Left cardiac atrium (tissue), 4 donors: ENCODE results near the gene STMN3. TPM values are rescaled to one million over a fixed set of nuclear protein-coding genes. Genes with fewer than 3 reads are reported as not detected.
"Not testable (repeated sequence)": the region's sequence is repeated elsewhere in the genome, so short reads cannot be mapped to it uniquely, and the experiment has no call there.

Experiments
- ATAC-seq, 2 donors: fragments of 200-7000 bp; cut with Tn5 transposase; one replicate each; pipeline ENCODE4 v1.9.1; 2020; ENCODE audit warnings: mild to moderate bottlenecking in 2 of 2, moderate library complexity in 2 of 2
- DNase-seq: peaks from one replicate; pipeline ENCODE4 v3.0.0-alpha.2; 2020
- intact Hi-C, 2 donors: fragments of 100-400 bp; cut with DNase I; formaldehyde crosslinking; loops; one replicate each; pipeline versions ENCODE4 v1.14.1 to v1.15.1; 2022 to 2023
- total RNA-seq, 2 donors: library from RNA; stranded (reverse); fragmentation: NEBNext Ultra II Directional; extraction: Animal tissue kit (Norgen Biotek cat#: 25700); gene quantifications; one replicate each; pipeline ENCODE4 v1.2.1, GENCODE V29; 2021
- donor health status: DM: no; HTN: yes; CAD: no.
- donor health status: DM: no; HTN: yes; CAD: no; lungs with severe emphysema.
- donor health status: DM: yes; HTN: yes; CAD: no.
- donor health status: Dilated cardiomyopathy.

The STMN3 gene
- total RNA-seq, 2 donors from 2014 or later = 6.9 to 8.4 TPM

GRCh38 chr20:63642527-63643247, 10.5 kb downstream of the STMN3 start:
- ATAC-seq = peak in 1 of 2 donors; percentile 2
- intact Hi-C loops = no loop called here

GRCh38 chr20:63641792-63642523, 11.3 kb downstream of the STMN3 start:
- DNase-seq (peak; percentile 85), ATAC-seq (peak; percentile 89 to 91)
- intact Hi-C loops = no loop called here

More at GRCh38 chr20:63642527-63643247, 10.5 kb downstream of the STMN3 start:
- no peak for DNase-seq

GRCh38 chr20:63641146-63641791, 12.0 kb downstream of the STMN3 start:
- DNase-seq (no peak), ATAC-seq (peak; percentile 14 to 27)
- intact Hi-C loops = no loop called here

- DNase-seq = not testable (repeated sequence)
These were observed 12.5 kb downstream of the STMN3 start for GRCh38 chr20:63640686-63641085.

GRCh38 chr20:63640086-63640485, 13.1 kb downstream of the STMN3 start:
- no peak for DNase-seq
- intact Hi-C loops = no loop called here

More at GRCh38 chr20:63640686-63641085, 12.5 kb downstream of the STMN3 start:
- intact Hi-C loops, ATAC-seq: not testable (repeated sequence)

GRCh38 chr20:63639093-63639975, 13.9 kb downstream of the STMN3 start:
- DNase-seq (peak; percentile 65), ATAC-seq (peak; percentile 12 to 18)
- intact Hi-C loops = no loop called here

More at GRCh38 chr20:63640086-63640485, 13.1 kb downstream of the STMN3 start:
- no peak for ATAC-seq

- ATAC-seq = no peak
- intact Hi-C loops = no loop called here
- DNase-seq = no peak
These were observed 16.2 kb downstream of the STMN3 start for GRCh38 chr20:63636752-63637628.

GRCh38 chr20:63635431-63636141, 17.6 kb downstream of the STMN3 start:
- DNase-seq (no peak), ATAC-seq (peak; percentile 15 to 62)
- intact Hi-C loops = no loop called here

GRCh38 chr20:63633732-63634131, 19.5 kb downstream of the STMN3 start:
- intact Hi-C loops = no loop called here
- no peak for ATAC-seq
- no peak for DNase-seq

GRCh38 chr20:63631426-63631825, 21.8 kb downstream of the STMN3 start:
- intact Hi-C loops, ATAC-seq: not testable (repeated sequence)
- peak; percentile 56 for DNase-seq

GRCh38 chr20:63630956-63631355, 22.3 kb downstream of the STMN3 start:
- ATAC-seq, intact Hi-C loops, DNase-seq: not testable (repeated sequence)

- DNase-seq = peak; percentile 69
- intact Hi-C loops = no loop called here
- ATAC-seq = peak; percentile 48 to 64
These were observed 24.8 kb downstream of the STMN3 start for GRCh38 chr20:63628246-63628975.

- intact Hi-C loops = no loop called here
- DNase-seq (no peak), ATAC-seq (peak; percentile 3 to 16)
These were observed 25.4 kb downstream of the STMN3 start for GRCh38 chr20:63627751-63628245.

GRCh38 chr20:63627129-63627750, 26.0 kb downstream of the STMN3 start:
- ATAC-seq (peak; percentile 92), DNase-seq (peak; percentile 95)
- intact Hi-C loops = no loop called here

GRCh38 chr20:63626424-63627128, 26.6 kb downstream of the STMN3 start, which contains the start of gene GMEB2:
Gene GMEB2, minus strand, starts transcription at chr20:63627101. Its CDS starts 7,704 bp downstream, at chr20:63619397.
- DNase-seq = peak; percentile 81
- peak; percentile 26 to 56 for ATAC-seq
- intact Hi-C loops = no loop called here
